ENCODE results near the gene SMIM23. TPM values are rescaled to one million over a fixed set of nuclear protein-coding genes. Genes with fewer than 3 reads are reported as not detected.

Gene SMIM23
- total and polyA plus RNA-seq, 2 donors (not counting 3 experiments of a cell fraction or from before 2014, with no cell fraction given) = not detected

DNA sequence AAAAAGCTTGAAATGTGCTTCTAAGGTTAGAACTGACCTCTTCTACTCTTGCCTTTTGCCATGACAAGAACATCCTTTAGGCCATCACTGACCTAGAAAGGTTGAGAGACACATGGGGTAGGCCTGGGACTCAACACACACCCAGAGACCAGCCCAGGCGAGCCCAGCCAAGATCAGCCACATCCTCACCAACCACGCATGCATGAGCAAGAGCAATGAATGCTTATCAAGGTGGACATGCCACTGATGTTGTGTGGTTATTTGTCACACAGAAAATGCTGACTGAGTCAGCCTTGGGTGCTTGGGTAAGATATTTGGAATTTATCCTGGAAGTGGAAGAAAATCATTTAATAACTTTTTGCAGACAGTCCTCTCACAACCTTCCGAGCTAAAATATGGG, 39.4 kb downstream of the SMIM23 start:
- Histone ChIP-seq H3K4me1 (ENCODE audit: control insufficient read depth, extremely low read depth, insufficient read depth, low read length) (no peaks in the 10 kb centered on the region), H3K36me3 (ENCODE audit: control insufficient read depth in 2 of 2, extremely low read depth in 1 of 2, insufficient read depth in 2 of 2, low read length in 2 of 2) (no peaks in the 10 kb centered on the region), H3K4me3 (replicated peaks in 1 of 3; ENCODE audit: insufficient read depth in 1 of 3, low read depth in 1 of 3, low read length in 3 of 3) (no peak overlapping the region), H3K79me2 (ENCODE audit: control insufficient read depth, insufficient read depth, low read length) (no peaks in the 10 kb centered on the region), H2AFZ (ENCODE audit: low read depth, low read length) (no peak overlapping the region), H3K27ac (ENCODE audit: insufficient read depth, low read depth, low read length) (no peak overlapping the region), H3K9me3 (replicated peaks; ENCODE audit: control insufficient read depth, insufficient read depth, low read length) (no peaks in the 10 kb centered on the region), H3K4me2 (ENCODE audit: insufficient read depth, low read length) (no peak overlapping the region), H3K9me1 (replicated peaks; ENCODE audit: control insufficient read depth, extremely low read depth, insufficient read depth, low read length) (no peaks in the 10 kb centered on the region), H3K9ac (replicated peaks; ENCODE audit: extremely low read depth, insufficient read depth, low read length) (no peak overlapping the region), H3K27me3 (ENCODE audit: control insufficient read depth in 2 of 2, insufficient read depth in 2 of 2, low read length in 2 of 2) (peaks cover 0 to 5% of the 10 kb centered on the region in 2 experiments), H4K20me1 (replicated peaks; ENCODE audit: control insufficient read depth, extremely low read depth, insufficient read depth, low read length) (no peaks in the 10 kb centered on the region)
- dilution Hi-C loops (cut with MboI; ENCODE audit: extremely low pct_ligation_motif_present, low sequenced_read_pairs) (no loop called here), intact Hi-C loops (cut with micrococcal nuclease) (no loop called here)
- TF ChIP-seq POLR2A (IDR thresholded peaks at IDR 0.05; ENCODE audit: low read depth, low read length) (no peak), MYC (IDR thresholded peaks at IDR 0.05; ENCODE audit: low read depth, low read length) (no peak), JUN (IDR thresholded peaks at IDR 0.05; ENCODE audit: borderline replicate concordance, insufficient read depth, insufficient read length, low read depth) (no peak), FOS (IDR thresholded peaks at IDR 0.05; ENCODE audit: borderline replicate concordance, insufficient read depth, low read length) (no peak), EZH2 (IDR thresholded peaks at IDR 0.05; ENCODE audit: borderline replicate concordance, low read depth, low read length, severe bottlenecking) (no peak), POLR2AphosphoS5 (IDR thresholded peaks at IDR 0.05; ENCODE audit: insufficient read depth, low read depth, low read length) (no peak), GATA2 (IDR thresholded peaks at IDR 0.05; ENCODE audit: insufficient read depth, insufficient read length, low read depth, low read length) (no peak)
- TF ChIP-seq, protein P1, sequence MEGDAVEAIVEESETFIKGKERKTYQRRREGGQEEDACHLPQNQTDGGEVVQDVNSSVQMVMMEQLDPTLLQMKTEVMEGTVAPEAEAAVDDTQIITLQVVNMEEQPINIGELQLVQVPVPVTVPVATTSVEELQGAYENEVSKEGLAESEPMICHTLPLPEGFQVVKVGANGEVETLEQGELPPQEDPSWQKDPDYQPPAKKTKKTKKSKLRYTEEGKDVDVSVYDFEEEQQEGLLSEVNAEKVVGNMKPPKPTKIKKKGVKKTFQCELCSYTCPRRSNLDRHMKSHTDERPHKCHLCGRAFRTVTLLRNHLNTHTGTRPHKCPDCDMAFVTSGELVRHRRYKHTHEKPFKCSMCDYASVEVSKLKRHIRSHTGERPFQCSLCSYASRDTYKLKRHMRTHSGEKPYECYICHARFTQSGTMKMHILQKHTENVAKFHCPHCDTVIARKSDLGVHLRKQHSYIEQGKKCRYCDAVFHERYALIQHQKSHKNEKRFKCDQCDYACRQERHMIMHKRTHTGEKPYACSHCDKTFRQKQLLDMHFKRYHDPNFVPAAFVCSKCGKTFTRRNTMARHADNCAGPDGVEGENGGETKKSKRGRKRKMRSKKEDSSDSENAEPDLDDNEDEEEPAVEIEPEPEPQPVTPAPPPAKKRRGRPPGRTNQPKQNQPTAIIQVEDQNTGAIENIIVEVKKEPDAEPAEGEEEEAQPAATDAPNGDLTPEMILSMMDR (IDR thresholded peaks at IDR 0.05; ENCODE audit: extremely low read depth in 1 of 2, insufficient read depth in 1 of 2, low read depth in 1 of 2, low read length in 2 of 2) = no peak
- POLR2A ChIA-PET = no interaction called here
- DNase-seq (ENCODE audit: low read depth, low spot score) (no peak), FAIRE-seq (no peak)
- no TSS peak for BruUV-seq (replicated peaks)
- CTCF ChIA-PET = no interaction called here
